Activated naive CD4-positive, alpha-beta T cell treated with anti-CD3 and anti-CD28 coated beads for 36 hours (primary cell): Measurements from ENCODE around the gene RSRC1. TPM values are rescaled to one million over a fixed set of nuclear protein-coding genes. Genes with fewer than 3 reads are reported as not detected.
"Not testable (repeated sequence)": the region's sequence is repeated elsewhere in the genome, so short reads cannot be mapped to it uniquely, and the experiment has no call there.

ENCODE experiments used
- CTCF ChIA-PET: fragments of 350-600 bp; sonication (Branson Sonifier 250); formaldehyde crosslinking; loops from one replicate; lab custom pipeline; 2021; ENCODE audit warnings: antibody characterized with exemption; lab: Charles Lee
- DNase-seq: peaks from one replicate; pipeline ENCODE4 v3.0.0-alpha.2; 2020
- H3K27ac Mint-ChIP-seq: one replicate; pipeline ENCODE4 v1.8.0; 2021; ENCODE audit warnings: mild to moderate bottlenecking, mixed read lengths
- H3K27me3 Mint-ChIP-seq: one replicate; pipeline ENCODE4 v1.8.0; 2021; ENCODE audit warnings: low read depth, mixed read lengths
- H3K36me3 Mint-ChIP-seq: one replicate; pipeline ENCODE4 v1.8.0; 2021; ENCODE audit warnings: low read depth, mixed read lengths
- H3K4me1 Mint-ChIP-seq: one replicate; pipeline ENCODE4 v1.8.0; 2021; ENCODE audit warnings: low read depth, mixed read lengths
- H3K4me3 Mint-ChIP-seq: one replicate; pipeline ENCODE4 v1.8.0; 2021; ENCODE audit warnings: mild to moderate bottlenecking, moderate library complexity, mixed read lengths
- H3K9me3 Mint-ChIP-seq: one replicate; pipeline ENCODE4 v1.8.0; 2021; ENCODE audit warnings: mixed read lengths
- intact Hi-C: fragments of 100-400 bp; cut with micrococcal nuclease; formaldehyde crosslinking; loops from one replicate; pipeline ENCODE4 v1.15.1; 2023
- total RNA-seq, 2 experiments: library from RNA; stranded (reverse); gene quantifications; one replicate each; pipeline ENCODE4 v1.2.3, GENCODE V29; 2021

The RSRC1 gene
- total RNA-seq, 2 experiments from 2014 or later: 48.4 to 50.1 TPM

DNA sequence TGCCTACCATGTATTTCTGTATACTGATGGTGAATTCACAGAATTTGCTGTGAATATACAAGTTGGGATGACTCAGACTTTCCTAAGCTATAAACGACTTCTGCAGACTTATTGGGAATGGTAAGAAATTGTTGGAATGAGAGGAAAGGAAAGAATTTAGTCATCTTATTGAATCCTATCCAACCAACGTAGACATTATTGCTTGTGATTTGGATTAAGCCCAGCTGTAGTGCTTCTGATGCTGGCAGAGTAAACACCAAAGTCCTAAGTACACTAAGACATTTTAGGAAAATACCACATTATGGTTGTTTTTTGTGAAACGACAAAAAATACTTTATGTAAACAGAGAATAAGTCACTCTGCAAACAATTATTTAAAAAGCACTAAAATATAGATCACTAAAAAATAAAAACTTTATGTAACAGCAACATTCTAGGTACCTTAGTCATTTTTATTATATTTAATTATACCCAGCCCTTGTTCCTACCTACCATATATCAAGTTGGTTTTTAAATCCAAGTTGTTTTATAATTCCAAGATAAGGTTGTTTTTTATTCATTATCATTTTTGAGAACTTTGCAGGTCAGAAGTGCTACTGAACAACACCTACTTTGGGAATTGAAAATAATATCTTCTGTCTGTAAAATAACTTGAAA is 361.9 kb downstream of the RSRC1 start:
- CTCF ChIA-PET: no interaction called here
- no peak overlapping the region for H3K4me3 Mint-ChIP-seq
- no peak for DNase-seq
- no peaks in the 10 kb centered on the region for H3K9me3 Mint-ChIP-seq
- no peaks in the 10 kb centered on the region for H3K4me1 Mint-ChIP-seq
- intact Hi-C loops: no loop called here
- no peaks in the 10 kb centered on the region for H3K27me3 Mint-ChIP-seq
- H3K36me3 Mint-ChIP-seq: peaks cover 7% of the 10 kb centered on the region
- H3K27ac Mint-ChIP-seq: no peak overlapping the region

DNA sequence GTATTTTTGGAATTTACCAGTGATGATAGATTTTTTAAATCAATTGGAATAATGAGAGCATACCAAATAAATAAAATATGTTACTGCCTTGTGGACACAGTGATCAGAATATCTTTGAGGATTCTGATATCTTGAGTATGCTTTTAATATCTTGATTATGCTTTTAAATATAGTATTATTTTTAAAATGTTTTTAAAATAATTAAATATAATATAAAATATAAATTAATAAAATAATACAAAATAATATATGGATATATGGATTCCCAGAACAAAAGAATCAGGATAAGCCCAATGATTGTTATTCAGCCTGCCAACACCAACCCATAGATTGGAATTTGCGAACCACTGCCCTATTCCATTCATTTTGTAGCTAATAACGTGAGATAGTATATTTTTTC is 369.2 kb downstream of the RSRC1 start:
- Mint-ChIP-seq H3K4me1 (no peaks in the 10 kb centered on the region), H3K27ac (no peak overlapping the region), H3K27me3 (no peaks in the 10 kb centered on the region), H3K9me3 (no peaks in the 10 kb centered on the region), H3K36me3 (peaks cover under 1% of the 10 kb centered on the region), H3K4me3 (no peak overlapping the region)
- intact Hi-C loops: no loop called here
- CTCF ChIA-PET: interaction anchor here (1.7 kb wide), 1 partner anchor 9 kb away, joined by 3 read pairs; no protein-coding TSS in a partner anchor
- no peak for DNase-seq

DNA sequence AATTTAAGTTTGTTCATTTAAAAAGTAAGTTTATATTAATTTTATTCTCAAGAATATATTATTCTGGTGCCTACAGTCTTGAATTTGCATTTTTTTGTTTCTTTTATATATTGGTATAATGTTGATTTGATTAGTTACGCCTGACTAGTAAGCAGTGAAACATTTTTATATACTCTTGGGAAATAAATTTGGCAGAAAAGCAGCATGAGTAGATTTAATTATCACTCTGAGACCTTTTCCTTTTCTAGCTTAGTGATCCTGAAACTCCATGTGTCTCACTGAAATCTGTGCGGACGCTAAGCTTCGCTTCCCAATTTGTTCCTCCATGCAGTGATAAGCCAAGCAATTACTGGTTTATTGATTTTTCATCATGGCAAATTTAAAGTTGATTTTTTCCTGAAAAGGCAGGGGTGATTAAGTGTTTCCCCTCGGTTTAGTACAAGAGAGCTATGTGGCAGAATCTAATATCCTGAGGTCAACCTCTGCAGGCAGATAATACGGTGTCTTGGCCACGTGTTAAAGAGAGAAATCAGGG is 373.9 kb downstream of the RSRC1 start:
- DNase-seq: no peak
- CTCF ChIA-PET: no interaction called here
- Mint-ChIP-seq H3K9me3 (no peaks in the 10 kb centered on the region), H3K27me3 (no peaks in the 10 kb centered on the region), H3K4me3 (no peak overlapping the region), H3K36me3 (no peaks in the 10 kb centered on the region), H3K4me1 (no peaks in the 10 kb centered on the region), H3K27ac (no peak overlapping the region)
- intact Hi-C loops: no loop called here

DNA sequence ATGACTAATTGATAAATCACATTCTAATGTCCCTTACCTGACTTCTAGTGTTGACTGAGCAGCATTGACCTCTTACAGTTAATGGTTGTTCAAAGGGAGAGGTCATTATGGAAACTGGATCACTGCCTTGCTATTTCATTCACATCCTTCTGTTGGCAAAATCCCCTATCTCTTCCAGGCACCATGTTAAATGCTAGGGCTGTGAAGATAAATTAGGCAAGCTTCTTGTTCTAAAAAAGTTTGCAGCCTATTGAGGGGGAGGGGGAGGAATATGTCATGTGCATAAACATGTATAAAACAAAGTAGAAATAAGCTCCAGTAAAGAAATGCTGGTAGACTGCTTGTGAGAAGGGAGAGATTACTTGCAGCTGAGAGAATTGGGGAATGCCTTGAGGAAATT is 376.3 kb downstream of the RSRC1 start:
- intact Hi-C loops: no loop called here
- Mint-ChIP-seq H3K4me1 (no peaks in the 10 kb centered on the region), H3K4me3 (no peak overlapping the region), H3K27me3 (no peaks in the 10 kb centered on the region), H3K27ac (no peak overlapping the region), H3K9me3 (peaks cover 3% of the 10 kb centered on the region), H3K36me3 (peaks cover 3% of the 10 kb centered on the region)
- CTCF ChIA-PET: interaction anchor here (0.9 kb wide), 1 partner anchor 56 kb away, joined by 3 read pairs; no protein-coding TSS in a partner anchor
- DNase-seq: no peak

DNA sequence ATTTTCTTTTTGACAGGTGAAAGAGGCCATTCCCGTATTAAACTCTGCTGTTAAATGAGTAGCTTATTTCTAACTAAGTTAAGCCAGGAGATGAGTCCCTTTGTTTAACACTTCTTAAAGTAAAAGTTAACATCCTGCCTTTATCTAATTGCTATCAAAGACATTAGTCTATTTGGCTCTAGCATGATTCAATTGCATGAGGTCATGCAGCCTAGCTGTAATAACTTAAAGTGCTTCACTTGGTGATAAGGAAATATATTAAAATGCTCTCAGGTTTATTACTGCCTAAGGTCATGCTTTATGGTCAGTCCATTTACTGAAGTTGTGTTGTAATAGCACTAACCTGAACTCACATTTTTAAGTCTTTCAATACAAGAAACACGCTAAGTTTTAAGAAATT is 378.8 kb downstream of the RSRC1 start:
- Mint-ChIP-seq H3K4me1 (no peaks in the 10 kb centered on the region), H3K27me3 (no peaks in the 10 kb centered on the region), H3K36me3 (peaks cover 3% of the 10 kb centered on the region), H3K27ac (no peak overlapping the region), H3K4me3 (no peak overlapping the region), H3K9me3 (peaks cover 5% of the 10 kb centered on the region)
- DNase-seq: no peak
- CTCF ChIA-PET: interaction anchor here (0.7 to 0.8 kb wide), 3 partner anchors 9 to 60 kb away, joined by 3 to 4 read pairs (median 3); no protein-coding TSS in a partner anchor
- intact Hi-C loops: no loop called here

DNA sequence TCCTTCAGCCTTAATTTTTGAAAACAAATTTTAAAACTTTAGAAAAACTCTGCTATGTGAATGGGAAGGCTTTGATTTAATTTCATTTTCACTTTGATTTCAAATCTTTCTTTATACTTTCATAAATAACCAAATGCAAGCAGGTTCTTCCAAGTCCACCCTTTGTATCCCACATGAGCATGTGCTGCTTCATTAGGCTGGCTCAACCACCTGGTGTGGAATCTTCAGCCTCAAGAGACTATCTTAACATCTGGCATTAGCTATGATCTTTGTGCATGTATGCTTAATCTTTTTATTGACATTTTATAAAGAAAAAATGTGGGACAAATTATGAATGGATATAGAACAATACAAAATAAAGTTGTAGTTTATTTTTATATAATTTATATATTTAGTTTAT is 379.3 kb downstream of the RSRC1 start:
- CTCF ChIA-PET: interaction anchor here (0.7 kb wide), 1 partner anchor 60 kb away, joined by 4 read pairs; no protein-coding TSS in a partner anchor
- Mint-ChIP-seq H3K27me3 (no peaks in the 10 kb centered on the region), H3K4me1 (no peaks in the 10 kb centered on the region), H3K4me3 (no peak overlapping the region), H3K36me3 (peaks cover 3% of the 10 kb centered on the region), H3K9me3 (peaks cover 5% of the 10 kb centered on the region), H3K27ac (no peak overlapping the region)
- no peak for DNase-seq
- intact Hi-C loops: no loop called here

DNA sequence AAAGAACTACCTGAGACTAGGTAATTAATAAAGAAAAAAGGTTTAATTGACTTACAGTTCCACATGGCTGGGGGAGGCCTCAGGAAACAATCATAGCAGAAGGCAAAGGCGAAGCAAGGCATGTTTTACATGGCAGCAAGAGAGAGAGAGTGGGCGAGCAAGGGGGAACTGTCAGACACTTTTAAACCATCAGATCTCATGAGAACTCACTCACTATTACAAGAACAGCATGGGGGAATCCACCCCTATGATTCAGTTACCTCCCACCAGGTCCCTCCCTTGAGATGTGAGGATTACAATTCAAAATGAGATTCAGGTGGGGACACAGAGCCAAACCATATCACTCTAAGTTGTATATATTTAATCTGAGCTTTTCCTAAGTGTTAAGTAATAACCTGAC is 382.1 kb downstream of the RSRC1 start:
- no peak overlapping the region for H3K4me3 Mint-ChIP-seq
- no peaks in the 10 kb centered on the region for H3K27me3 Mint-ChIP-seq
- no peak for DNase-seq
- CTCF ChIA-PET: no interaction called here
- peaks cover 3% of the 10 kb centered on the region for H3K36me3 Mint-ChIP-seq
- peaks cover 7% of the 10 kb centered on the region for H3K9me3 Mint-ChIP-seq
- intact Hi-C loops: no loop called here
- H3K27ac Mint-ChIP-seq: no peak overlapping the region
- no peaks in the 10 kb centered on the region for H3K4me1 Mint-ChIP-seq

DNA sequence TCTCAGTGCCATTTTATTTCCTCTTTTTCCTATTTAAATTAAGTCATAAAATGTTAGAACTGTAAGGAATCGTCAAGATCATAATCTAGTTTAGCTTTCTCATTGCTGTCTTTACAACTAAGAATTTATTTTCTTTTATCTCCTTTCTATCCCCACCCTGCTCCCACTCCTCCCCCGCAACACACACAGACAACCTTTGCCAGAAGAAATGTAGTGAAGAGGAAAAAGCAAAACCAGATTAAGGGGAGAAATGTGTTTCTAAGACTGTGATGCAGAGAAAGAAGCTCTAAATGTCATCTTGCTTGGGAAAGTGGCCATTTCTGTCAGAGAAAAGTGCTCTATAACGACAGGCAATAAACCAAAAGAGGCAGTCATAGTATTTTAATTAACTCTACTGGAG is 382.8 kb downstream of the RSRC1 start:
- H3K4me1 Mint-ChIP-seq: no peaks in the 10 kb centered on the region
- CTCF ChIA-PET: no interaction called here
- H3K9me3 Mint-ChIP-seq: peaks cover 10% of the 10 kb centered on the region
- H3K27ac Mint-ChIP-seq: no peak overlapping the region
- no peak for DNase-seq
- H3K36me3 Mint-ChIP-seq: peaks cover 4% of the 10 kb centered on the region
- H3K4me3 Mint-ChIP-seq: no peak overlapping the region
- H3K27me3 Mint-ChIP-seq: no peaks in the 10 kb centered on the region
- intact Hi-C loops: no loop called here

DNA sequence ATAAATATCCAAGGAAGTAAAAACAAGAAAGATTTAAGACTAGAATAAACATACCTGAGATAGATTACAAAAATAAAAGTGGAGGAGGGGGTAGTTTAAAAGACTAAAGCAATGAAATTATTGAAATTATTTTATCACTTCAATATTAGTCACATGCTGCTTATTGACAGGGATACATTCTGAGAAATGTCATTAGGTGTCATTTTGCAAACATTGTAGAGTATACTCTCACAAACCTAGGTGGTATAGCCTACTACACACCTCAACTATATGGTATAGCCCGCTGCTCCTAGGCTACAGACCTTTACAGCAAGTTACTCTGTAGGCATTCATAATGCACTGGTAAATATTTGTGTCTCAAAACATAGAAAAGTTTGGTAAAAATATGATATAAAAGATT is 384.0 kb downstream of the RSRC1 start:
- CTCF ChIA-PET: no interaction called here
- H3K9me3 Mint-ChIP-seq: peaks cover 21% of the 10 kb centered on the region
- DNase-seq: no peak
- no peaks in the 10 kb centered on the region for H3K4me1 Mint-ChIP-seq
- no peaks in the 10 kb centered on the region for H3K27me3 Mint-ChIP-seq
- H3K4me3 Mint-ChIP-seq: no peak overlapping the region
- H3K36me3 Mint-ChIP-seq: peaks cover 13% of the 10 kb centered on the region
- intact Hi-C loops: no loop called here
- H3K27ac Mint-ChIP-seq: no peak overlapping the region

DNA sequence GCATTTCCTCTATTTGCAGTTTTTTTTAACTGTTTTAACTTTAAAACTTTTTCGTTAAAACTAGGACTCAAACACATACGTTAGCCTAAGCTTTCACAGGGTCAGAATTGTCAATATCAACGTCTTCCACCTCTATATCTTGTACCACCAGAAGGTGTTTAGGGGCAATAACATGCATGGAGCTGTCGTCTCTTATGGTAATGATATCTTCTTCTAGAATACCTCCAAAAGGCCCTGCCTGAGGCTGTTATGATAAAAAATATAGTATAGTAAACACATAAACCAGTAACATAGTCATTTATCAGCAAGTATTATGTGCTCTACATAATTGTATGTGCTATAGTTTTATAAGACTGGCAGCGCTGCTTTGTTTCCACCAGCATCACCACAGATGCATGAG is 384.8 kb downstream of the RSRC1 start:
- Mint-ChIP-seq H3K27ac (no peak overlapping the region), H3K27me3 (no peaks in the 10 kb centered on the region), H3K9me3 (peaks cover 21% of the 10 kb centered on the region), H3K4me3 (no peak overlapping the region), H3K4me1 (no peaks in the 10 kb centered on the region), H3K36me3 (peaks cover 13% of the 10 kb centered on the region)
- intact Hi-C loops: no loop called here
- DNase-seq: no peak
- CTCF ChIA-PET: no interaction called here

DNA sequence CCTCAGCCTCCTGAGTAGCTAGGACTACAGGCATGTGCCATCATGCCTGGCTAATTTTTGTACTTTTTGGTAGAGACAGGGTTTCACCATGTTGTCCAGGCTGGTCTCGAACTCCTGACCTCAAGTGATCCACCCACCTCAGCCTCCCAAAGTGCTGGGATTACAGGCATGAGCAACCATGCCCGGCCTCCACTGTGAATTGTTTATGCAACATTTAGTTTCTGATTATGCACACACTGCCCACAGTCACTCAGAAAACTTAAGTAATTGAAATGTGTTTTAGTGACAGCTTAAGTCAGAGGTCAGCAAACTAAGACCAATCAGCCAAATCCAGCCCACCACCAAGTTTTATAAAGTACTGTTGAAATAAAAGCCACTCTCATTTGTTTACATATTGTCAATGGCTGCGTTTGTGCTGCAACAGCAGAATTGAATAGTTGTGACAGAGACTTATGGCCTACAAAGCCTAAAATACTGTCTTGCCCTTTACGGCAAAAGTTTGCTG is 385.6 kb downstream of the RSRC1 start:
- CTCF ChIA-PET: interaction anchor here (1.1 kb wide), 1 partner anchor 679 kb away, joined by 3 read pairs; no protein-coding TSS in a partner anchor
- intact Hi-C loops, H3K4me1 Mint-ChIP-seq, H3K27ac Mint-ChIP-seq, H3K4me3 Mint-ChIP-seq, DNase-seq, H3K27me3 Mint-ChIP-seq: not testable (repeated sequence)
- Mint-ChIP-seq H3K36me3 (peaks cover 16% of the 10 kb centered on the region), H3K9me3 (peaks cover 24% of the 10 kb centered on the region)

DNA sequence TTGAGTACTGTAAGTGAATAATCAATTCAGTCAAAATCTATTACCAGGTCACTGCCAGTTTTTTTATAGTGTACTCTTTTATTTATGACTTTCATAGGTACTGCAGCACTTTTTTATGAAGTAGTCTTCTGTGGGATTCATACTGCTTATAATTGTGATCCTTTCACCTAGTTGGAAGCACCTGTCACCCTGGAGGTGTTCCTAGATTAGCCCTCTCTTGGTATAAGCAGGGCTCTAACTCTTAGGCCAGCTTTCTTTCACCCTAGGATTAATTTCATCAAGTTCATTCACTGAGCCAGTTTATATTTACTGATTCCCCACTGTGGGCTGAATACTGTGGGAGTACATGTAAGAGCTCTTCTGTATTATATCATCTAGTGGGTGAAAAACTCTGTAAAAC is 395.2 kb downstream of the RSRC1 start:
- peaks cover 11% of the 10 kb centered on the region for H3K36me3 Mint-ChIP-seq

DNA sequence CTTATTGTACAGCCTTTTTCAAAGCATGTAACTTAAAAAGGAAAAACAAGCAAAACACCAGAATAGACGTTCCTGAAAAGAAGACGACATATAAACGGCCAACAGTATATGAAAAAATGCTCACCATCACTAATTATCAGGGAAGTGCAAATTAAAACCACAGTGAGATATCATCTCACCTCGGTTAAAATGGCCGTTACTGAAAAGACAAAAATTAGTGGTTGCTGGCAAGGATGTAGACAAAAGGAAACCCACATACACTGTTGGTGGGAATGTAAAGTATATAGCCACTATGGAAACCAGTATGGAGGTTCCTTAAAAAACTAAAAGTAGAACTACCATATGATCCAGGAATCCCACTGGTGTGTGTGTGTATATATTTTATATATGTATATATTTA is 396.6 kb downstream of the RSRC1 start:
- peaks cover 6% of the 10 kb centered on the region for H3K36me3 Mint-ChIP-seq
- no peaks in the 10 kb centered on the region for H3K27me3 Mint-ChIP-seq
- H3K27ac Mint-ChIP-seq: no peak overlapping the region
- CTCF ChIA-PET: no interaction called here
- DNase-seq: no peak
- intact Hi-C loops: no loop called here
- no peaks in the 10 kb centered on the region for H3K4me1 Mint-ChIP-seq
- peaks cover 7% of the 10 kb centered on the region for H3K9me3 Mint-ChIP-seq
- H3K4me3 Mint-ChIP-seq: no peak overlapping the region

More for the DNA sequence above, 395.2 kb downstream of the RSRC1 start:
- intact Hi-C loops: no loop called here
- H3K27me3 Mint-ChIP-seq: no peaks in the 10 kb centered on the region
- H3K27ac Mint-ChIP-seq: no peak overlapping the region
- H3K4me1 Mint-ChIP-seq: no peaks in the 10 kb centered on the region
- no peak overlapping the region for H3K4me3 Mint-ChIP-seq
- CTCF ChIA-PET: interaction anchor here (0.8 kb wide), 1 partner anchor 29 kb away, joined by 3 read pairs; no protein-coding TSS in a partner anchor
- peaks cover 8% of the 10 kb centered on the region for H3K9me3 Mint-ChIP-seq
- no peak for DNase-seq
